ENCODE results near the gene B3GNT7. TPM values are rescaled to one million over a fixed set of nuclear protein-coding genes. Genes with fewer than 3 reads are reported as not detected.
"Not testable (repeated sequence)": the region's sequence is repeated elsewhere in the genome, so short reads cannot be mapped to it uniquely, and the experiment has no call there.

The B3GNT7 gene
- polyA plus RNA-seq, 1 donor, result 0.68 TPM

DNA sequence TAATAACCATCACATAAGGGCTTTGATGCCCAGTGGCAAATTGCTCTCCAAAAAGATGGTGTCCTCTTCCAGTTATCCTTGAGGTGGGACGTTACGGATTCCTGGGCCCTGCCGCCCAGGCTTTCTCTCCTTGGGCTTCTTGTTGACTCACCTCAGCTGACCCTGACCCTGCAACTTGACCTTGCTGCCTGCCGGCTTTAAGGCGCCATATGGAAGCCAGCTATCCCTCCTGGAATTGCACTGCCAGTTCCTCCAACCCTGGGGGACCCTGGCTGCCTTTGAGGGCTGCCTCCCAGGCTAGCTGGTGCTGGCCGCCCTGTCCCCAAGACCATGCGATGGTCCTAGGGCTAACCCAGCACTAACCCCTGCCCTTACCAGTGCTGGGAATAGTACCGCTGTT lies 28.3 kb upstream of the B3GNT7 start:
- DNase-seq, result no peak

- DNase-seq, result no peak
Measured at GRCh38 chr2:231369580-231370428, 25.7 kb upstream of the B3GNT7 start.

DNA sequence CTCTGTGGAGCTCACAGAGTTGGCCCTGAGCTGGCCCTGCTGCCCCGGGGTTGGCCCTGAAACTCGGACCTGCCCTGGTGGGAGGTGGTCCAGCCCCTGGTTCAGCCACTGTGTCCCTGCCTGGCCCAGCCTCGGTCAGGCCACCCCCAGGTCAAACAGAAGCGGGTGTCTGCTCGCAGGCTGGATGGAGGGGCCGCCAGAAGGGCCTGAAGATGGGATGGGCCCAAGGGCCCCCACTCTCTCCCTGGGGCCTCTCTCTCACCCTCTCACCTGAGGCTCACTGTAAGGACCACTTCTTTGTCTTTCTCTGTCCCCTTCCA lies 25.1 kb upstream of the B3GNT7 start:
- no peak for DNase-seq

DNA sequence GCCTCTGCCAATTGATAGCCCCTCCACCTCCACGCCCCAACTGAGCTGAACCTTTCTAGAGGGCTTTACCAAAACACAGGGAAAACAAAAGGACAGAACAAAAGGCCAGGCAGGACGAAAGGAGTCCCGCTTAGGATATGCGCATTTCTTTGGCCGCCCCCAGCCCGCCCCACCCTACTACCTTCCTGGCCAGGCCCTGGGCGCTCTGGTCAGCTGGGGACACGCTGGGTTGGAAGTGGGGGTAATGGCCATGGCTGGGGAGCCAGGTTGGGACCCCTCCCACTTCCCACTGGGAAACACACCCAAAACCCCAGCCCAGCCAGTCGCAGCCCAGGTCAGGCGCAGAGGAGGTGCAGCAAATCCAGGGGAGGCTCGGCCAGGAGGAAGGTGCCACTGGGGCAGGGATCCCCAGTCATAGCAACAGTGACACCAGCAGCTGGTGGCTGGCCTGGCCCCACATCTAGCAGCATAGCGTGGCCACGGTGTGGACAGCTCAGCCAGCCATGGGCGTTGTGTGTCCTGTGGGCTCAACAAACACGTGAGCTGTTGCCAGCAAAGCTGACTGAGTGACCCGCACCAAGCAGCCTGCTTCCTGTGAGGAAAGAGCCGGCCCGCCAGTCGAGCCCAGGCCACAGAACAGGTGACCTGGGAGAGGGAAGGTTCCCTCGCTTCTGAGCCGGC lies 24.6 kb upstream of the B3GNT7 start:
- DNase-seq, result no peak

- DNase-seq, result no peak
Measured at GRCh38 chr2:231371430-231372054, 24.0 kb upstream of the B3GNT7 start.

DNA sequence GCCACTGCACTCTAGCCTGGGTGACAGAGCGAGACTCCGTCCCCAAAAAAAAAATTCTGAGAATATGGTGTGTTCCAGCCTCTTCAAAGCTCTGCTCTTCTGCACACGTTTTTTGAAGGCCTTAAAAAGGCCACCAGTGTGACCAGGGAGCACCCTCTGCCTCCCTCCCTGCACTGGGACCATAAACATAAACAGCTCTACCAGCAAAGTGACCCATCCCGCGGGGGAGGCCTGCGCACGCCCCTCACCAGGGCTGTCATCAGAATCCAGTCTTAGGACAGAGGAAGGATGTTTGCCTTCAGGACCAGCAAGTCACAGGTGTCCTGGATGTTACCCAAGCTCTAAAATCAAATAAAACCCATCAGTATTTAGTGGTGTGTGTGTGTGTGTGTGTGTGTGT lies 23.2 kb upstream of the B3GNT7 start:
- DNase-seq, result no peak

DNA sequence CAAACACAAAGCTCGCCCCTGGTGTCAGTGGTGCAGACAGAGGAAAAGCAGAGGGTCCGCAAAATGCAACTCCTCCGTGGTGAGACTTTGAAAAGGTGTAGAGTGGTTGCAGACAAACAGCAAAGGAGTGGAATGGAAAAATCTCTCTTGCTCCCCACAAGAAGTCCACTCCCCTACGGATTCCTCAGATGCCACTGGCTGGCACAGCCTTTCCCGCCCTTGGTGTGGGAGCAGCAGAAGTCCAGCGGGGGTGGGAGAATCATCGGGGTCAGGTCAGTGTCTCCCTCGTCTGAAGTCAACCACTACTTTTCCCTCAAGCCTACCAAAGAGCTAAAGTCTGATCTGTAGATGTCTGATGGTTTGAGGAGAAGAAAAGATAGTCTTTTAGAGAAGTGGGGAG lies 22.3 kb upstream of the B3GNT7 start:
- DNase-seq, result no peak

DNA sequence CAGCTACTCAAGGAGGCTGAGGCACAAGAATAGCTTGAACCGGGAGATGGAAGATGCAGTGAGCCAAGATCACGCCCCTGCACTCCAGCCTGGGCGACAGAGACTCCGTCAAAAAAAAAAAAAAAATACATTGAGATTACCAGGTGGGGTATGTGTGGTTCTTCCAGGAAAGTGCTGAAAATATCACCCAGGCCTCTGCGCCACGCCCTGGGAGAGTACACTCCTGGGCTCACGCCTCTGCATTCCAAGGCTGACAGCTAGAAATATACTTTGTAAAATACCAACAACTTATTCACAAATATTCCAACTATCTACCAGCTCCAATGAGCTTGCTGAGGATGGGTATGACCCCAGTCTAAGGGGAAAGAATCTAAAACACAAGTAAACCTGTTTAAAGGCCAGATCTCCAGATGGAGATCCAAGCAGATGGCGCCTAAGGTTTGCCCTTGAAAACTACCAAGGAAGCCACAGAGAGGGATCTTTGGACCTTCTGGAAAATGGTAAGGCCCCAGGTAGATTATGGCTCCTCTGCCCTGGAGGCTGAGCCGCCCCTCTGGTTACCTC lies 21.6 kb upstream of the B3GNT7 start:
- DNase-seq, result no peak

- DNase-seq, result no peak
Measured at GRCh38 chr2:231374771-231375170, 20.7 kb upstream of the B3GNT7 start.

- not testable (repeated sequence) for DNase-seq
Measured at GRCh38 chr2:231375994-231376615, 19.4 kb upstream of the B3GNT7 start.

- DNase-seq, result no peak
Measured at GRCh38 chr2:231376857-231377256, 18.7 kb upstream of the B3GNT7 start.

DNA sequence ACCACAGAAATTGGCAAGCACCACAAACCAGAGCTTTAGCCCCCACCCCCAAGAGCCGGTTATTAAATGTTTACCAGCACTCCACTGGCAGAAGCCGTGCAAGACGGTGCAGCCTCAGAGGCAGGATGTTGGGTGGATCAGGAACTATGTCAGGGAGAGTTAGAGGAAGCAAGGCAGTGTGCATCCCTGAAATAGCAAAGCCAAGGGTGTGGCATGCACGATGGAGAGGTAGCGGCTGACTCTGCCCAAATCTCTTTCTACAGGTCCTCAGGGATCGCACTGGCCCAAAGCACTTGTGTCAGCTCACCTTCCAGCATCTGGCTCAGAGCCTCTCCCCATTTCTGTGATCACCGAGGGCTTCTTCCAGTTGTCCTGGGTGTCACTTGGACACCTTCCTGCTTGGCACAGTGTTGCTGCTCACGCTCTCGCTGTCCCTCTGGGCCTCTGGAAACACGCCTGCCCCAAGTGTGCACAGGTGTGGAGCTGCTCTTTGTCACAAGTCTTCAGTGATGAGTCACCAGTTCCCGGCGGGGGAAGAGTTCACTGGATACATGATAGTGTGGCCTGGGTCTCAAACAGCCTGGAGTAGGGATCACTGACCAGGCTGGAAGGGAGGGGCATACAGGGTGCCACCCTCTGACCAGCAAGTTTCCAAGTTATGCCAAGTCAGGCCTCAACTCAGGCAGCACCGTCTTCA lies 17.3 kb upstream of the B3GNT7 start:
- no peak for DNase-seq

DNA sequence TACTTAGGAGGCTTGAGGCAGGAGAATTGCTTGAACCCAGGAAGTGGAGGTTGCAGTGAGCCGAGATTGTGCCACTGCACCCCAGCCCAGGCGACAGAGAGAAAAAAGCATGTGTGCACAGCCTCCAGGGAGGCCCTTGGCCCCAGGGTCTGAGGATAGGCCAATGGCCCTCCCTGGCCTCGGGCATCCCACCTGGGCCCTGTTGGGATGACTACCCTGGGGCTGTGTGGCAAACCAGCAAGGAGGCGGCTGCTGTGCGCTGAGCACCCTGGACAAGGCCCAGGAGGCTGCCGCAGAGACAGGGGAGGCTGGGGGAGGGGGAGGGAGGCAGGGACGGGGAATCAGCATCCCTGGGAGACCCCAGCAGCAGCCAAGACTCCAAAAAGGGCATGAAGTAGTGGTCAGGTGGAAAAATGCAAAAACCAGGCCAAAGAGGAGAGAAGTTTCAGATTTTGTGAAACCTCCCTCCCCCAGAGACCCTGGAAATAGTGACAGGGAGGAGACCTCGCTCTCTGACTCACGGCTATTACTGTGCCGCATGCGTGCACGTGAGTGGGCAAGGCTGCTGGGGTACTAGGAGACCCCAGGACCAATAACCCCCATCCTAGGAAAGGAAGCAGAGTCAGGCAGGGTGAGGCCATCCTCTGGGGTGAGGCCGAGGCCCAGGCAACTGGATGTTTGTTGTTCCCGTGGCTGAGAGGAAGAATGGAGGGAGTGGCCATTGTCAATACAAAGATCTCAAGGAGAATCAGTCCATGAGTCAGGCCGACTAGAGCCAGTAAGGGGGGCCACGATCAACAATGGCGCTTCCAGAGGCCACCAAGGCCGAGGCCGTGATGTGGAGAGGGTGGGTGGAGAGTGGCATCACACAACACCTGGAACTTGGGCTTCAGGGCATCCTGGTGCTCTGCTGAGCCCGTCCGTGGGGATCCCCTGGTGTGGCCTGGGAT lies 16.0 kb upstream of the B3GNT7 start:
- DNase-seq, result no peak

- no peak for DNase-seq
Measured at GRCh38 chr2:231380307-231380706, 15.2 kb upstream of the B3GNT7 start.

DNA sequence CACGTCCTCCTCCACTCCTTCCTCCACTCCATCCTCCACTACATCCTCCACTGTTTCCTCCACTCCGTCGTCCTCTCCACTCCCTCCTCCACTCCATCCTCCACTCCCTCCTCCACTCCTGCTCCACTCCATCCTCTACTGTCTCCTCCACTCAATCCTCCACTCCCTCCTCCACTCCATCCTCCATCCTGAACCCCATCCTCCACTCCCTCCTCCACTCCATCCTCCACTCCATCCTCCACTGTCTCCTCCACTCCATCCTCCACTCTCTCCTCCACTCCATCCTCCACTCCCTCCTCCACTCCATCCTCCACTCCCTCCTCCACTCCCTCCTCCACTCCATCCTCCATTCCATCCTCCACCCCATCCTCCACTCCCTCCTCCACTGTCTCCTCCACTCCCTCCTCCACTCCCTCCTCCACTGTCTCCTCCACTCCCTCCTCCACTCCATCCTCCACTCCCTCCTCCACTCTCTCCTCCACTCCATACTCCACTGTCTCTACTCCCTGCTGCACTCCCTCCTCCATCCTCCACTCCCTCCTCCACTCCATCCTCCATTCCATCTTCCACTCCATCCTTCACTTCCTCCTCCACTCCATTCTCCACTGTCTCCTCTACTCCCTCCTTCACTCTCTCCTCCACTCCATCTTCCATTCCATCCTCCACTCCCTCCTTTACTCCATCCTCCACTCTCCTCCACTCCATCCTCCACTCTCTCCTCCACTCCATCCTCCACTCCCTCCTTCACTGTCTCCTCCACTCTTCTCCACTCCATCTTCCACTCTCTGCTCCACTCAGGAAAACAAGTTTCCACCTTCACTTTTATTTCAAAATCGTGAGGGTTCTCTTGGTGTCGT lies 14.3 kb upstream of the B3GNT7 start:
- DNase-seq, result no peak

GRCh38 chr2:231382116-231382515 lies 13.4 kb upstream of the B3GNT7 start:
- no peak for DNase-seq

DNA sequence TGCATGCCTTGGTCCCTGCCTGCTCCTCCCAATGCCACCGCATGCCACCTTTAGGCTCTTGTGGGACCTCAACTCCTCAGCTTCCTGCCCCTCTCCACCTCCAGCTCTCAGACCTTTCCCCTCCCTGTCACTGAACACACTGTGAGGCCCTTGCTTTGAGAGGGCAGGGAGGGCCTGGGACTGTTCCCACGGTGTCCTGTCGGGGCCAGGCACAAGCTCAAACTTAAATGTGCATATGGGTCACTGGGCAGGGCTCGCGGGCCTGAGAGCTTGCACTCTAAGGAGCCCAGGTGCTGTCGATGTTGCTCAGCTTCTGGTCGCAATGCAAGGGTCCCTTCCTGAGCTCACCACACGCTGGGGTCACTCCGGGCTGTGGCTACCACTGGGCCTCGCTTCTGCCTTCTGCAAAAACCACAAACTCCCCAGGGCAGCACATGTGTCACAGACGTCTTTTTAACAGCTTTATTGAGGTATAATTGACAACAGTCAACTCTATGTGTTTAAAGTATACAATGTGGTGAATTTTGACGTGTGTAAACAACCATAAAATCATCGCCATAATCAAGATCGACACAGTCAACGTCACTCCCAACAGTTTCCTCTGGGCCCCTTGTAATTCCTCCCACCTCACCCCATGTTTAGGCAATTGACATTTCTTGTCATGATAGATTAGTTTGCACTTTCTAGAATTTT lies 11.9 kb upstream of the B3GNT7 start:
- DNase-seq, result no peak

GRCh38 chr2:231384109-231384435 lies 11.4 kb upstream of the B3GNT7 start:
- no peak for DNase-seq

GRCh38 chr2:231384970-231385369 lies 10.5 kb upstream of the B3GNT7 start:
- DNase-seq, result no peak

- no peak for DNase-seq
Measured at GRCh38 chr2:231385429-231385828, 10.1 kb upstream of the B3GNT7 start.

Data from hindlimb muscle (tissue), 1 donor.